Karpas-422 (cell line): ENCODE measurements around the gene PCYT2. TPM values are rescaled to one million over a fixed set of nuclear protein-coding genes. Genes with fewer than 3 reads are reported as not detected.
A peak's percentile ranks its signal among the peaks of the same experiment; 100 is the strongest.
"Not testable (repeated sequence)": the region's sequence is repeated elsewhere in the genome, so short reads cannot be mapped to it uniquely, and the experiment has no call there.

Experiments
- DNase-seq: peaks from one replicate; pipeline ENCODE4 v3.0.0-alpha.2; 2015
- H2AFZ ChIP-seq: fragments of 200-600 bp; sonication (generic); 2 replicates; pipeline ENCODE4 v1.6.1; 2014; ENCODE audit warnings: antibody characterized with exemption, low read length, mixed read lengths
- H3K27ac ChIP-seq: fragments of 200-600 bp; sonication (generic); 2 replicates; pipeline ENCODE4 v1.5.1; 2014; ENCODE audit warnings: mild to moderate bottlenecking, low read length, moderate library complexity
- H3K27me3 ChIP-seq: fragments of 200-600 bp; sonication (generic); 2 replicates; pipeline ENCODE4 v1.6.1; 2014; ENCODE audit warnings: low read length, mixed read lengths
- H3K36me3 ChIP-seq: fragments of 200-600 bp; sonication (generic); 2 replicates; pipeline ENCODE4 v1.6.1; 2014; ENCODE audit warnings: low read length, mixed read lengths; ENCODE audit not compliant: insufficient read depth
- H3K4me1 ChIP-seq: fragments of 200-600 bp; sonication (generic); 2 replicates; pipeline ENCODE4 v1.6.1; 2014; ENCODE audit warnings: mild to moderate bottlenecking, low read length, mixed read lengths
- H3K4me2 ChIP-seq: fragments of 200-600 bp; sonication (generic); 2 replicates; pipeline ENCODE4 v1.6.1; 2014; ENCODE audit warnings: low read length, low read depth, mild to moderate bottlenecking; ENCODE audit not compliant: poor library complexity, severe bottlenecking
- H3K4me3 ChIP-seq: fragments of 200-600 bp; sonication (generic); 2 replicates; pipeline ENCODE4 v1.5.1; 2014; ENCODE audit warnings: mild to moderate bottlenecking, antibody characterized with exemption, low read length, mixed read lengths
- H3K79me2 ChIP-seq: fragments of 200-600 bp; sonication (generic); 2 replicates; pipeline ENCODE4 v1.6.1; 2014; ENCODE audit warnings: mild to moderate bottlenecking, low read length, mixed read lengths
- H3K9ac ChIP-seq: fragments of 200-600 bp; sonication (generic); 2 replicates; pipeline ENCODE4 v1.6.0; 2014; ENCODE audit warnings: low read length
- H3K9me2 ChIP-seq: fragments of 200-600 bp; sonication (generic), shearing (Covaris generic); replicated peaks from 2 replicates; pipeline ENCODE4 v1.6.0; 2014; ENCODE audit warnings: mild to moderate bottlenecking, low read length, moderate library complexity; ENCODE audit not compliant: insufficient read depth
- H3K9me3 ChIP-seq: fragments of 300-700, 200-600 bp; sonication (generic); 2 replicates; pipeline ENCODE4 v1.6.1; 2014; ENCODE audit warnings: low read length, mixed read lengths
- H4K20me1 ChIP-seq: fragments of 200-600 bp; sonication (generic); 2 replicates; pipeline ENCODE4 v1.6.1; 2014; ENCODE audit warnings: mild to moderate bottlenecking, antibody characterized with exemption, low read length, low read depth; ENCODE audit not compliant: insufficient read depth
- total RNA-seq: library from RNA; depleted of rRNA; stranded (reverse); fragments of >200 nt; shearing (Covaris generic); gene quantifications from 2 replicates; pipeline ENCODE4 v1.2.3, GENCODE V29; 2014; ENCODE audit warnings: low replicate concordance

The PCYT2 gene
- total RNA-seq, 1 experiment from 2014 or later = 20.9 TPM

GRCh38 chr17:81920612-81921536 is 9.7 kb upstream of the PCYT2 start:
- H3K36me3 ChIP-seq = peaks cover 2% of the 10 kb centered on the region; the same call in 1 of the 2 replicates
- no peaks in the 10 kb centered on the region for H3K9me3 ChIP-seq
- H3K9me2 ChIP-seq = no peaks in the 10 kb centered on the region
- no peak overlapping the region for H3K4me3 ChIP-seq
- no peak overlapping the region for H3K4me2 ChIP-seq
- H3K27ac ChIP-seq = no peak overlapping the region
- no peak overlapping the region for H2AFZ ChIP-seq
- no peaks in the 10 kb centered on the region for H3K27me3 ChIP-seq
- H3K9ac ChIP-seq = no peak overlapping the region
- no peak for DNase-seq
- H3K4me1 ChIP-seq = peaks cover 28% of the 10 kb centered on the region
- H3K79me2 ChIP-seq = peaks cover 55% of the 10 kb centered on the region
- H4K20me1 ChIP-seq = peaks cover 27% of the 10 kb centered on the region; the same call in 1 of the 2 replicates

DNA sequence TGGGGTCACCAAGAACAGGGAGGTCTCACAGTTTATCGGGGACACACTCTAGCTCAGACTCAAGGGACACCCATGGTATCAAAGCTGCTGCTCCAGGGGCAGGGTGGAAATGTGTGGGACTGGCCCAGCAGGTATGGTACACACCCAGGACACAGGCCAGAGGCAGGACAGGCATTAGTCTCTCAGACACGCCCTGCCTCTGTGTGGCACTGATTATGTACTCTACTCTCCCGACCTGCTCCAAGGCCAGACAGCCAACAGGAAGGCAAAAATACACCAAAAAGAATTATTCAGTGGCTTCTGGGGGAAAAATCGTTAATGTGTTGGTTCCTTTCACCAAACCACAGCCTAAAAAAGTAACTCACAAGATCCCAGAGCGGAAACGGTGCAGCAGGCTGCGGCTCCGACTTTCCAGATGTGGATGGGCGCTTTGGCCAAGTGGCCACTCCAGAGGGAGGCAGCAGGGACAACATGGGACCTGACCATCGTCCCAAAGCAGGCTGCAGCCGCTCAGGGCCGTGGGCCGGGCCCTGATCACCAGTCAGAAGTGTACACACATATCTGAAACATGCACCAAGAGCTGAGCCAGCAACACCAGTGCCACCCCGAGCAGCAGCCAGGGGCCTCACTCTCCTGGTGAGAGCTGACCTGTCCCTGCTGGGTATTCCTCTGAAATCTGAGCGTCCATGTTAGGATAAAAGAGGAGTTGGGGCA is 7.8 kb upstream of the PCYT2 start:
- H3K27ac ChIP-seq = no peak overlapping the region
- H3K27me3 ChIP-seq = no peaks in the 10 kb centered on the region
- H3K4me2 ChIP-seq = no peak overlapping the region
- peaks cover 12% of the 10 kb centered on the region for H3K4me1 ChIP-seq
- peaks cover 40% of the 10 kb centered on the region for H3K79me2 ChIP-seq
- no peak overlapping the region for H3K4me3 ChIP-seq
- no peak for DNase-seq
- no peaks in the 10 kb centered on the region for H3K9me2 ChIP-seq
- no peak overlapping the region for H3K9ac ChIP-seq
- H4K20me1 ChIP-seq = peaks cover 17% of the 10 kb centered on the region; the same call in 1 of the 2 replicates
- H3K36me3 ChIP-seq = peaks cover 4% of the 10 kb centered on the region; the same call in 1 of the 2 replicates
- no peaks in the 10 kb centered on the region for H3K9me3 ChIP-seq
- no peak overlapping the region for H2AFZ ChIP-seq

- not testable (repeated sequence) for H3K36me3 ChIP-seq, H2AFZ ChIP-seq, H3K4me3 ChIP-seq, H3K9ac ChIP-seq, DNase-seq, H3K9me2 ChIP-seq, H3K9me3 ChIP-seq, H3K27me3 ChIP-seq, H3K27ac ChIP-seq
- H3K4me2 ChIP-seq = peak overlapping the region; percentile 55
- H4K20me1 ChIP-seq = peaks cover 17% of the 10 kb centered on the region; the same call in 1 of the 2 replicates
- peaks cover 34% of the 10 kb centered on the region for H3K79me2 ChIP-seq
- H3K4me1 ChIP-seq = peaks cover 12% of the 10 kb centered on the region
These were observed 7.1 kb upstream of the PCYT2 start for GRCh38 chr17:81918333-81918669.

- Histone ChIP-seq H3K79me2 (peaks cover 33% of the 10 kb centered on the region), H4K20me1 (peaks cover 17% of the 10 kb centered on the region; the same call in 1 of the 2 replicates), H3K27me3 (no peaks in the 10 kb centered on the region), H2AFZ (no peak within 1 kb of the TSS), H3K9me3 (no peaks in the 10 kb centered on the region), H3K4me3 (peak within 1 kb of the TSS; percentile 83), H3K4me2 (peak within 1 kb of the TSS; percentile 92), H3K9me2 (no peaks in the 10 kb centered on the region), H3K4me1 (peaks cover 12% of the 10 kb centered on the region), H3K36me3 (peaks cover 9% of the 10 kb centered on the region; the same call in 1 of the 2 replicates), H3K27ac (no peak within 1 kb of the TSS), H3K9ac (peak within 1 kb of the TSS; percentile 81)
- peak; percentile 94 for DNase-seq
These were observed 6.5 kb upstream of the PCYT2 start, which contains the start of gene SIRT7 for GRCh38 chr17:81917565-81918332. Gene SIRT7 (minus strand): TSS chr17:81918176. CDS start chr17:81918131, 45 bp downstream.

DNA sequence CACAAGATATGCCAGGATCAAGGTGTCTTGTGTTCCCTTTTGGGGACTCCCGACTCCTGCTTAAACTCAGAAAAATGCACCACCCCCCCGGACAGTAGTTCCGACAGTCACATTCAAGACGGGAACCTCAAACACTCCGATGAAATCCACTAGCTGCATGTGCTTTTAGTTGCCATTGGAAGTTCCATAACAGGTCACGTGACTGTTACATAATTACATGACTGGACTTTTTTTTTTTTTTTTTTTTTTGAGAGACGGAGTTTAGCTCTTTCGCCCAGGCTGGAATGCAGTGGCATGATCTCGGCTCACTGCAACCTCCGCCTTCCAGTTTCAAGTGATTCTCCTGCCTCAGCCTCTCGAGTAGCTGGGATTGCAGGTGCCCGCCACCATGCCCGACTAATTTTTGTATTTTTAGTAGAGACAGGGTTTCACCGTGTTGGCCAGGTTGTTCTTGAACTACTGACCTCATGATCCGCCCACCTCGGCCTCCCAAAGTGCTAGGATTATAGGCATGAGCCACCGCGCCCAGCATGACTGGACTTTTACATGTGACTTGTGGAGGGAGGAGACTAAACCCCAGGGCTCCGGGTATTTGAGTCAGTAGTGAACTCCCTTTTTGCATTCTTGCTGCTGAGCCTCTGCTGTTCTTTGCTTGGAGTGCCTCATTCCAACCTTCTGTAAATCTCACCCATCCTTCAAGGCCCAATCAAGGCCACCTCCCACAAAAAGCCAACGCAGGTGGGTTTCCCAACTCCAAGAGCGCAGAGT is 5.2 kb upstream of the PCYT2 start:
- peak overlapping the region; percentile 92 for H3K4me2 ChIP-seq
- H4K20me1 ChIP-seq = peaks cover 17% of the 10 kb centered on the region; the same call in 1 of the 2 replicates
- peak overlapping the region; percentile 83 for H3K4me3 ChIP-seq
- DNase-seq = no peak
- peaks cover 9% of the 10 kb centered on the region; the same call in 1 of the 2 replicates for H3K36me3 ChIP-seq
- H3K9me3 ChIP-seq = no peaks in the 10 kb centered on the region
- H3K9me2 ChIP-seq = no peaks in the 10 kb centered on the region
- H3K9ac ChIP-seq = peak overlapping the region; percentile 81
- H3K79me2 ChIP-seq = peaks cover 27% of the 10 kb centered on the region
- peaks cover 14% of the 10 kb centered on the region for H3K4me1 ChIP-seq
- no peak overlapping the region for H3K27ac ChIP-seq
- no peak overlapping the region for H2AFZ ChIP-seq
- H3K27me3 ChIP-seq = no peaks in the 10 kb centered on the region

DNA sequence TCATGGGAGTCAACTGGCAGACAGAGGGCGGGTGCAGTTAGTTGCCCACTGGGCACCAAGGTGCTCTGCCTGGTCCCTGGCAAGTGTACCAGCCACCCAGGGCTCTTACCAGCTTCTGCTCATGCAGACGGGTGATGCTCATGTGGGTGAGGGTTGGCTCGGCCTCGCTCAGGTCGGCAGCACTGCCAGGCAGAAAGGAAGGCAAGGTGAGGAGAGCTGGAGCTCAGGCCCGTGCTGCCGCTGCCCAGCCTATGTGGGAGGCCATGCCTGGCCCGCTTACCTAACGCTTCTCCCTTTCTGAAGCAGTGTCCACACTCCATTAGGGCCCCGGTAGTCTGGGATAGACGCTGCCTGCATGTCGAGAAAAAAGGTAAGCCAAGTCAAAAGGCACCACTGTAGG is 4.1 kb upstream of the PCYT2 start:
- no peaks in the 10 kb centered on the region for H3K9me3 ChIP-seq
- no peak overlapping the region for H3K27ac ChIP-seq
- H3K9ac ChIP-seq = no peak overlapping the region
- peaks cover 31% of the 10 kb centered on the region for H3K79me2 ChIP-seq
- no peak for DNase-seq
- H4K20me1 ChIP-seq = peaks cover 14% of the 10 kb centered on the region; the same call in 1 of the 2 replicates
- H3K4me2 ChIP-seq = no peak overlapping the region
- peaks cover 9% of the 10 kb centered on the region; the same call in 1 of the 2 replicates for H3K36me3 ChIP-seq
- peaks cover 16% of the 10 kb centered on the region for H3K4me1 ChIP-seq
- no peaks in the 10 kb centered on the region for H3K9me2 ChIP-seq
- H2AFZ ChIP-seq = no peak overlapping the region
- no peaks in the 10 kb centered on the region for H3K27me3 ChIP-seq
- H3K4me3 ChIP-seq = no peak overlapping the region

GRCh38 chr17:81914103-81914850 is 3.1 kb upstream of the PCYT2 start:
- no peak for DNase-seq
- no peak overlapping the region for H3K4me2 ChIP-seq
- H3K4me3 ChIP-seq = no peak overlapping the region
- H3K9ac ChIP-seq = no peak overlapping the region
- peaks cover 23% of the 10 kb centered on the region for H3K4me1 ChIP-seq
- H3K9me3 ChIP-seq = no peaks in the 10 kb centered on the region
- H4K20me1 ChIP-seq = peaks cover 14% of the 10 kb centered on the region; the same call in 1 of the 2 replicates
- peaks cover 41% of the 10 kb centered on the region for H3K79me2 ChIP-seq
- H2AFZ ChIP-seq = no peak overlapping the region
- H3K27ac ChIP-seq = no peak overlapping the region
- peaks cover 9% of the 10 kb centered on the region; the same call in 1 of the 2 replicates for H3K36me3 ChIP-seq
- H3K27me3 ChIP-seq = no peaks in the 10 kb centered on the region
- no peaks in the 10 kb centered on the region for H3K9me2 ChIP-seq
